ENCODE data around the gene TDRD12. TPM values are rescaled to one million over a fixed set of nuclear protein-coding genes. Genes with fewer than 3 reads are reported as not detected.

TDRD12 gene
- total RNA-seq, 1 donor from 2014 or later, result not detected

DNA sequence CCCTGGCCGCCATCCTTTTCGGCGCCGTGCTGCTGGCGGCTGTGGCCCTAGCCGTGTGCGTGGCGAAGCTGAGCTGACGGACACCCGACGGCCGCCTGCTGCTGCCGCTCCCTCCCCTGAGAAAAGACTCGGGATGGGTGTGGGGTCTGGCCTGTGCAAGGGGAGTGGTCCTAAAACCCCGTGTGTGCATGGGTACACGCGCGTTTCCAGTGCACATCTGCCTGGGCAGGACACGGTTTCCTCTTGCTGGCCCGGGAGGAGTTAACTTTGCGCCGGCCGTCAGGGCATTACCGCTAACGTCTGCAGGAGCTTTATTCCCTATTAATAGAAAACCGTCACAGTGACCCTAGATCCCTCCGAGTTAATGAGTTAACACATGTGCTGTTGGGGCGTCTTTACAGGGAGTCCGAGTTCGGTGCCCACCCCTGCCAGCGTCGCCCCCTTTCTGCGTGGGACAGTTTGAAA lies 42.6 kb upstream of the TDRD12 start:
- Mint-ChIP-seq H3K4me3 (ENCODE audit: unreplicated experiment) (no peak overlapping the region), H3K27ac (ENCODE audit: unreplicated experiment) (no peak overlapping the region), H3K4me1 (ENCODE audit: low read depth, unreplicated experiment) (peaks cover 2% of the 10 kb centered on the region), H3K36me3 (ENCODE audit: unreplicated experiment) (no peaks in the 10 kb centered on the region), H3K27me3 (ENCODE audit: unreplicated experiment) (peaks cover 9% of the 10 kb centered on the region), H3K9me3 (ENCODE audit: unreplicated experiment) (peaks cover 1% of the 10 kb centered on the region)
- DNase-seq, result no peak
- TF ChIP-seq, protein P1, sequence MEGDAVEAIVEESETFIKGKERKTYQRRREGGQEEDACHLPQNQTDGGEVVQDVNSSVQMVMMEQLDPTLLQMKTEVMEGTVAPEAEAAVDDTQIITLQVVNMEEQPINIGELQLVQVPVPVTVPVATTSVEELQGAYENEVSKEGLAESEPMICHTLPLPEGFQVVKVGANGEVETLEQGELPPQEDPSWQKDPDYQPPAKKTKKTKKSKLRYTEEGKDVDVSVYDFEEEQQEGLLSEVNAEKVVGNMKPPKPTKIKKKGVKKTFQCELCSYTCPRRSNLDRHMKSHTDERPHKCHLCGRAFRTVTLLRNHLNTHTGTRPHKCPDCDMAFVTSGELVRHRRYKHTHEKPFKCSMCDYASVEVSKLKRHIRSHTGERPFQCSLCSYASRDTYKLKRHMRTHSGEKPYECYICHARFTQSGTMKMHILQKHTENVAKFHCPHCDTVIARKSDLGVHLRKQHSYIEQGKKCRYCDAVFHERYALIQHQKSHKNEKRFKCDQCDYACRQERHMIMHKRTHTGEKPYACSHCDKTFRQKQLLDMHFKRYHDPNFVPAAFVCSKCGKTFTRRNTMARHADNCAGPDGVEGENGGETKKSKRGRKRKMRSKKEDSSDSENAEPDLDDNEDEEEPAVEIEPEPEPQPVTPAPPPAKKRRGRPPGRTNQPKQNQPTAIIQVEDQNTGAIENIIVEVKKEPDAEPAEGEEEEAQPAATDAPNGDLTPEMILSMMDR (IDR thresholded peaks at IDR 0.05; ENCODE audit: partially characterized antibody, unreplicated experiment), result no peak

DNA sequence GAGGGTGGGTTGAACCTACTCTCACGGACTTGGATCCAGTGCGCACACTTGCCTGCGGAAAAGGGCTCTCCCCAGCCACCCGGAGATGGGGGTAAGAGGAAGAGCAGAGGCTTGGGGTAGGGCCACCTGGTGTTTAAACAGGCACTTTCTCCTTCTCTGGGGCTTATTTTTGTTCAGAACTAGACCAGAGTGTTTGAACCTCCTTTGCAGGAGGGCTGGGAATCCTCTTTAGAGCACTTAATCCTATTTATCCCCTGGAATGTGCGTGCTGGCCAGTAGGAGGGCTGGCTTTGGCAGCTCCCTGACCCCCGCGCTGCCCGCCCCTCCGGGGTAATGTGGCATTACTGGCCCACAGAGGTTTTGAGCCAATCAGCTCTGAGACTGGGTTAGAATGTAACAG lies 41.9 kb upstream of the TDRD12 start:
- H3K36me3 Mint-ChIP-seq (ENCODE audit: unreplicated experiment), result no peaks in the 10 kb centered on the region
- H3K9me3 Mint-ChIP-seq (ENCODE audit: unreplicated experiment), result peaks cover 1% of the 10 kb centered on the region
- DNase-seq, result no peak
- TF ChIP-seq, protein P1 (IDR thresholded peaks at IDR 0.05; ENCODE audit: partially characterized antibody, unreplicated experiment), result no peak
- peaks cover 9% of the 10 kb centered on the region for H3K27me3 Mint-ChIP-seq (ENCODE audit: unreplicated experiment)
- H3K27ac Mint-ChIP-seq (ENCODE audit: unreplicated experiment), result no peak overlapping the region
- peaks cover 2% of the 10 kb centered on the region for H3K4me1 Mint-ChIP-seq (ENCODE audit: low read depth, unreplicated experiment)
- H3K4me3 Mint-ChIP-seq (ENCODE audit: unreplicated experiment), result peak overlapping the region; percentile 56

DNA sequence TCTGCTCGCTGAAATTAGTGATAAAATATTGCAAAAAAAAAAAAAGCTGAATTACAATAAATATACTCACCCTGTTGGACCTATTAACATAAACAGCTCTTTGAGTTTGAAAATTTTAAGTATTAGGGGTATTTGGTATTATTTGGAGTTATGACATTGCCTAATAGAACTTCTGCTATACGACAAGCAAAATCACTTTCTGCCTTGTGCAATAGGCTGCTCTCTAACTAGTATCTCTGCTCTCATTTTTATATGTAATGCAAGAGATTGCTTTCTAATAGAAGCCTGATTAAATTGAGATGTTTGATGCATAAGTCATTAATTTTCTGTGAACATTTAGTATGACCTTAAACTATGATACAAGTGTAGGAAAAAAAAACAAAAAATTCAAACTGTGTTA lies 38.6 kb upstream of the TDRD12 start:
- DNase-seq, result no peak
- Mint-ChIP-seq H3K9me3 (ENCODE audit: unreplicated experiment) (no peaks in the 10 kb centered on the region), H3K27ac (ENCODE audit: unreplicated experiment) (no peak overlapping the region), H3K27me3 (ENCODE audit: unreplicated experiment) (peaks cover 5% of the 10 kb centered on the region), H3K36me3 (ENCODE audit: unreplicated experiment) (no peaks in the 10 kb centered on the region), H3K4me1 (ENCODE audit: low read depth, unreplicated experiment) (no peaks in the 10 kb centered on the region), H3K4me3 (ENCODE audit: unreplicated experiment) (no peak overlapping the region)
- TF ChIP-seq, protein P1 (IDR thresholded peaks at IDR 0.05; ENCODE audit: partially characterized antibody, unreplicated experiment), result no peak

DNA sequence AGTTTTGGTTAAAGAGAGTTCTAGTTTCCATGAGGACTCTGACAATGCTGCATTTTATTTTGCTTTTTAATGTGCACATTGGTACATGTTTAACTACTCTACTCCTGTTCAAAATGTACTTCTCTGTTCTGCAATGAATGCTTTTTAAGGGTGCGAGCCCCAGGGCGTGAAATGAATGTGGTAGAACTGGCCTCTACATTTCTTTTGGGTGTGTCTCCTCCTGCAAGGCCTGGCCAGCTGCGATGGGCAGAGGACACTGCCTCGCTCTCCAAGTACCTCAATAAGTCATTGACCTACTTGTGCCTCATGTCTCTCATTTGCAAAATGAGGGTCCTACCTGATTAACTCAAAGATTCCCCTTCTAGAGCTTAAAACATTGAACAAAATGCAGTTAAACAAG lies 37.2 kb upstream of the TDRD12 start:
- peaks cover 2% of the 10 kb centered on the region for H3K27me3 Mint-ChIP-seq (ENCODE audit: unreplicated experiment)
- no peak for DNase-seq
- H3K4me3 Mint-ChIP-seq (ENCODE audit: unreplicated experiment), result no peak overlapping the region
- H3K4me1 Mint-ChIP-seq (ENCODE audit: low read depth, unreplicated experiment), result no peaks in the 10 kb centered on the region
- no peaks in the 10 kb centered on the region for H3K36me3 Mint-ChIP-seq (ENCODE audit: unreplicated experiment)
- TF ChIP-seq, protein P1 (IDR thresholded peaks at IDR 0.05; ENCODE audit: partially characterized antibody, unreplicated experiment), result no peak
- H3K27ac Mint-ChIP-seq (ENCODE audit: unreplicated experiment), result no peak overlapping the region
- H3K9me3 Mint-ChIP-seq (ENCODE audit: unreplicated experiment), result no peaks in the 10 kb centered on the region

DNA sequence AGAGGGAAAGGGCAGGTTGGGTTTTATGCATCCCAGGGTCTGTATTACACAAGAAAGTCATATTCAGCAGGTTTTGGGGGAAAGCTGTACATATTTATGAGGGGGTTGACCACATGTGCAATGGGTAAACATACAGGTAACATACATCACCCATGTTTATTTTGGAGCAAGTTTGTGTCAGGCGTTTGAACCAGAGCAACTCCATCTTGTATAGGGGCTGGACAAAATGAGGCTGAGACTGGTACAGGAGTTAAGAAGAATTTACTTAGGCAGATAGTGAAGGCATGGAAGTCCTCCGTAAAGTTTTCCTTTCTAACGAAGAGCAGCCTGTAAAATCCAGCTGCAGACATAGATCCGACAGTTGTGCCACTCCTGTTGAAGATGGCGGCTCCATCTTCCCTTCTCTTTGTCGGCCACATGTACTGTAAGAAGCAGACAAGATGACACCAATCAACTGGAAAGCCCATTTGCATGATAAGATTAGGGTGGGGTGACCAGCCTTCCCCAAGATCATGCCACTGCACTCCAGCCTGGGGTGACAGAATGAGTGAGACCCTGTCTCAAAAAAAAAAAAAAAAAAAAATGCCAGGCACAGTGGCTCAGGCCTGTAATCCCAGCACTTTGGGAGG lies 32.6 kb upstream of the TDRD12 start:
- TF ChIP-seq, protein P1 (IDR thresholded peaks at IDR 0.05; ENCODE audit: partially characterized antibody, unreplicated experiment), result no peak
- no peak overlapping the region for H3K4me3 Mint-ChIP-seq (ENCODE audit: unreplicated experiment)
- DNase-seq, result no peak
- no peak overlapping the region for H3K27ac Mint-ChIP-seq (ENCODE audit: unreplicated experiment)
- H3K4me1 Mint-ChIP-seq (ENCODE audit: low read depth, unreplicated experiment), result peaks cover 3% of the 10 kb centered on the region
- H3K27me3 Mint-ChIP-seq (ENCODE audit: unreplicated experiment), result no peaks in the 10 kb centered on the region
- no peaks in the 10 kb centered on the region for H3K9me3 Mint-ChIP-seq (ENCODE audit: unreplicated experiment)
- no peaks in the 10 kb centered on the region for H3K36me3 Mint-ChIP-seq (ENCODE audit: unreplicated experiment)
